ENCODE measurements around the gene PPP2R2C.

PPP2R2C gene

DNA sequence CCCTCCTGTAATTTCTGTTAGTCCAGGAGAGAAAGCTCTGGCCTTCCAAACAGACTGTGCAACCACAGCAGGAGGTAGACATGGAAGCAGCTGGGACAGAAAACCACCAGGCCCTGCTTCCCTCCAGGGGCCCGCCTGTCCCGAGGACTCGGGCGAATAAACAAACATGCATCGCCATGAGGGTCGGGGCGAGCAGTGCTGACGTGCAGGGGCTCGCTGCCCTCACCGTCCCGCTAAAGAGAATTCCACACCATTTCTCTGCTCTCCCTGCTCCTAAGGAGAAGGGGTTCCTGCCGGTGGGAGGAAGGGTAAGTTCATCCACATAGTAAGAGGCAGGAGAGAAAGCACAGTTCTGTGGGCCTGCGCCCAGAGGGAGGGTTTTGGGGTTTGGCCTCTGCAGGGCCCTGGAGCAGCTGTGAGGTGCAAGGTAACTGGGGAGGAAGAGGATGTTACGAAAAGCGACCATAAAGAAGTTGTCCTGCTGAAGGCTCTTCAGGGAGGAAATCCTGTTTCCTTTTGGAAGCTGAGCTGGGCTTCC is 147.9 kb downstream of the PPP2R2C start:
- DNase-seq, result no peak

DNA sequence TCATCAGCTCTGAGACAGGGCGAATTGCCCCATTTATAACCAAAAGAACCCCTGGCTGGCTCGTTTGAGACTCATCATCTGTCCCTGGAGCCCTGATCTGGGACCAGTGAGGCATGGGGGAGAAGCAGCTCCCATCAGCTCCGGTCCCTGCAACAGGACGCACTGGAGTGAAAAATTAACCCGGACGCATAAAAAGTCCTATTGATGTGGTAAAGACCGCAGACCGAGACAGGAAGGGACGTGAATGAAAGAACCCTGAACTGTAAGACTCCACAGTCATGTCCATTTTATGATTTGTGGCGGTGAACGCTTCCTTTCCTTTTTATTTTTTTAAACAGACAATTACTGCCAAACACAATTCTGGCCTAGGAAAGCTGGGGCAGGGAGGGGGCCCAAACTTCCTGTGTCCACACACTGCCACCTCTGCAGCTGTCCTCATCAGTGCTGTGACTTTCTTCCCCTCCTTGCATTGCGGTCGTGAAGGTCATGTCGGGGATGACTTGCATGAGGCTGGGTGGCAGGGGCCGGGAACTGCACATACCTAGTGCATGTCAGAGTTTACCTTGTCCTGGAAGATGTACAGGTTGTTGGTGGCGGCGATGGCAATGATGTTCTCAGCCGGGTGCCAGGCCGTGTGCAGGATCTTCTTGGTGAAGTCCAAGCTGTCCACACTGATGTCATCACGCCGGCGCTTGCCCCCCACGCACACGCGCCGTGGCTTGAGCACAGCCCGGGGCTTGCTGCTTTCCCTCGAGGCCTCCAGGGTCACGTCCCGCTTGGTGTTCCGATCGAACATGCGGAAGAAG is 149.4 kb downstream of the PPP2R2C start:
- no peak for DNase-seq

- DNase-seq, result no peak
Measured at GRCh38 chr4:6322067-6322760, 150.2 kb downstream of the PPP2R2C start.

GRCh38 chr4:6321361-6321760 is 151.1 kb downstream of the PPP2R2C start:
- DNase-seq, result no peak

DNA sequence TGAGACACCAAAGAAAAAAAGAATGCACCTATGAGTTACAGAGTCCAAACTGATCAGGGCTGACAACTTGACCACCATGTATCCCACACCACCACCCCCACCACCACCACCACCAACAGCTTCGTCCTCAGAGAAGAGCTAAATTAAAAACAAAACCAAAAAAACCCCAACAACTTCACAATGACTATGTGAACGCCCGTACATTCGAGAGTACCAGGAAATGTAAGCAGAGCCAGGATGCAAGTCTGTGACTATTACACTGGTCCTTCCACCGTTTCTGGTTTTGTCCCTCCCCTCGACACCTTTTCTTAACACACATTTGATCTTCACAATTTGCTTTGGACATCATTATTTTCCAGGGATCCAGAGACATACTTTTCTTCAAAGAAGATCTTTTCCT is 151.8 kb downstream of the PPP2R2C start:
- no peak for DNase-seq

DNA sequence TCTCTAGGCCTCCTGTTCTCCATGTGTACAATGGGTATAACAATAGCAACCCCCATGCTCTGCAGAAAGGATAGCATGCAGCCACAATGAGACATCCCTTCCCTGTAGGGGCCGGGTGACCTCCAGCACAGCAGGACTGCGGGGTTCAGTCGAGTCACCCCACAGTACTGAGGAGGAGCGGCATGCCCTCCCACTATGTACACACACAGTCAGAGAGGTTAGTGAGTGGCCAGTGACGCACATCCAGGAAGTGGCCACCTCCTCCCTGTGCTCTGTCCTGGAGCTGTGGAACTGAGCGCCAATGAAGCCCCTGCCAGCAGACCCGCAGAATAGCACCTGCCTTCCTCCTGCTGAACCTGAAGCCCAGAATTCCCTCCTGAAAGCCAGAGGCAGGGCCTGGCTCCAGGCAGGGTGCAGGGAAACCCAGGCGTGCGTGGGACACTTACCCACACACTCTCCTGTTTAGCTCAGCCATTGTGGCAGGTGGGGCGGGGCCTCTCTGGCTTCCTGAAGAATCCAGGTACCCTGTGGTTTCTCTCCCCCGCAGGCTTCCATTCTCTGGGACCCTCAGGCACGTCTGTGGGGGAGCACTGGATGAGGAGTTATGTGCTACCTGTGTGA is 152.8 kb downstream of the PPP2R2C start:
- no peak for DNase-seq

GRCh38 chr4:6318206-6318605 is 154.2 kb downstream of the PPP2R2C start:
- DNase-seq, result no peak

- DNase-seq, result no peak
Measured at GRCh38 chr4:6316461-6317003, 155.9 kb downstream of the PPP2R2C start.

DNA sequence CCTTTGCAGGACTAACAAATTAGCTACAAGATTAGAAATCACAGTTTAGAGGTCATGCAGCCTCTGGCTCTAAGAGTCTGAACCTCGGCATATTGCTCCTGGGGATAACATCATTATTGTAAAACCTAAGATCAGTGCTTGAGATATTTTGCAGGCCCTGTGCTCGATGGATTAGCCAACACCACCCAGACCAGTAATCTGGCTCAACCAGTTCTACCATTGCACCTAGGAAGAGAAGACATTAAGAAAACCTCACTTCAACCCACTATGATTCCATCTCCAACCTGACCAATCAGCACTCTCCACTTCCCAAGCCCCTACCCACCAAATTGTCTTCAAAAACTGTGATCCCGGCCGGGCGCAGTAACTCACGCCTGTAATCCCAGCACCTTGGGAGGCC is 159.2 kb downstream of the PPP2R2C start:
- no peak for DNase-seq

GRCh38 chr4:6309777-6310176 is 162.6 kb downstream of the PPP2R2C start:
- peak; percentile 3 for DNase-seq

DNA sequence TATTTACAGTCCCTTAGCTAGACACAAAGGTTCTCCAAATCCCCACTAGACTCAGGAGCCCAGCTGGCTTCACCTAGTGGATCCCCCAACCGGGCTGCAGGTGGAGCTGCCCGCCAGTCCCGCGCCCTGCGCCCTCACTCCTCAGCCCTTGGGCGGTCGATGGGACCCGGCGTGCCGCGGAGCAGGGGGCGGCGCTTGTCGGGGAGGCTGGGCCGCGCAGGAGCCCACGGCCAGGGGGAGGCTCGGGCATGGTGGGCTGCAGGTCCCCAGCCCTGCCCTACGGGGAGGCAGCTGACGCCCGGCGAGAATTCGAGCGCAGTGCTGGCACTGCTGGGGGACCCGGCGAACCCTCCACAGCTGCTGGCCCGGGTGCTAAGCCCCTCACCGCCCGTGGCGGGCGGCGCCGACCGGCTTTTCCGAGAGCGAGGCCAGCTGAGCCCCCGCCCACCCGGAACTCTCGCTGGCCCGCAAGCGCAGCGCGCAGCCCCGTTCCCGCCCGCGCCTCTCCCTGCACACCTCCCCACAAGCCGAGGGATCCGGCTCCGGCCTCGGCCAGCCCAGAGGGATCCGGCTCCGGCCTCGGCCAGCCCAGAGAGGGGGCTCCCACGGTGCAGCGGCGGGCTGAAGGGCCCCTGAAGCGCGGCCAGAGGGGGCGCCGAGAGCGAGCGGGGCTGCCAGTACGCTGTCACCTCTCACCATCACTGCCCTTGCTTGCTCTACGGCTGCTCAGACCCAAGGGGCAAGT is 163.3 kb downstream of the PPP2R2C start:
- DNase-seq, result peak; percentile 41

GRCh38 chr4:6307891-6308290 is 164.5 kb downstream of the PPP2R2C start:
- DNase-seq, result no peak

- DNase-seq, result no peak
Measured at GRCh38 chr4:6307230-6307629, 165.2 kb downstream of the PPP2R2C start.

DNA sequence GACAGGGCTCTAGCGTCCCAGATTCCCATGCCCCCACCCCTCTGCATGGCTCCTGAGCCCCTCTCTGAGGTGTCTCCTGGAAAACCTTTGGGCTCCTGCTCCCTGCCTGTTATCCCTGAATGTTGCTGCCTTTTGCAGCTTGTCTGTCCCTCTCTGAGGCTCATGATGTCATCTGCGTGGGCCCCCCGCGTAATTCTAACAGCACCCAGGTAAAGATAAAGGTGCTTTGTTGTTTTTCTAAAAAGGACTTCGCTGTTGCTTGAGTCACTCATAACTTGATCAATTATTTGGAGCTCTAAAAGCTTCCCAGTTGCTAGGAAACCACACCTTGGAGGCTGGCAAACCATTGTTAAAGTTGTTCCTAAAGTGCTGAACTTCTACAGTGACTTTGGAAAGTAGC is 166.1 kb downstream of the PPP2R2C start:
- no peak for DNase-seq

DNA sequence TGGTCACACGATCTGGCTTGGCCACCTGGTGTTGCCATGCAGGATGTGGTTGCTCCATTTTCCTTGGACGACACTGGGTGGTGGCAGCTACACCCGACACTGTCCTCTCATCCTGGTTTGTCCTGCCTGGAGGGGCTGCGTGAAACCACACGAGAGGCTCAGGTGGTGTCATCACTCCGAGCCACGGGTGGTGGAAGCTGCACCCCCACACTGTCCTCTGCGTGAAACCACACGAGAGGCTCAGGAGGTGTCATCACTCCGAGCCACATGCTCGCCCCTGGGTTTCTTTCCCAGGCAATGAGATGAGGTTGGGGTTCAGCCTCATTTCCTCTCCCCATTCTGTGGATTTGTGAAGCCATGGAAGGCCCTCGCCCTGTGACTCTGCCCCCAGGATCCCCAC is 168.5 kb downstream of the PPP2R2C start:
- DNase-seq, result no peak

DNA sequence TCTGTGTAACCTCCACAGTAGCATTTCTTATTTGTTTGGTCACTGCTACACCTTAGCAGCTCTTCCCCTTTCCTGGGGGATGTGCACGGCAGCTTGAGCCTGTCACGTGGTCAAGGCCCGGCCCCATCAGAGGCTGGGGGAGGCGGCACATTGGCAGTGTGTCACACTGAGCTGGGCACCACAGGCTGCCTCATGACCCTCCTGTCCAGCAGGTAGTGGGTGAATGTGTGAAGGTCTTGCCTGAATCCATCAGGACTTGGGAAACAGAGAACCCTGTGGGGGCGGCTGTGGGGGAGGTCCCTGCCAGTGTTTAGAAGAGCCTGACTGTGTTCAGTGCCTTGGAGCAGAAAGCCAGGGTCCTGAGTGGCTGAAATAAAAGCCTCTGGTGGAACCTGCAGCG is 169.5 kb downstream of the PPP2R2C start:
- DNase-seq, result no peak

GRCh38 chr4:6301732-6302442 is 170.5 kb downstream of the PPP2R2C start:
- DNase-seq, result no peak

- DNase-seq, result no peak
Measured at GRCh38 chr4:6301051-6301731, 171.2 kb downstream of the PPP2R2C start.

DNA sequence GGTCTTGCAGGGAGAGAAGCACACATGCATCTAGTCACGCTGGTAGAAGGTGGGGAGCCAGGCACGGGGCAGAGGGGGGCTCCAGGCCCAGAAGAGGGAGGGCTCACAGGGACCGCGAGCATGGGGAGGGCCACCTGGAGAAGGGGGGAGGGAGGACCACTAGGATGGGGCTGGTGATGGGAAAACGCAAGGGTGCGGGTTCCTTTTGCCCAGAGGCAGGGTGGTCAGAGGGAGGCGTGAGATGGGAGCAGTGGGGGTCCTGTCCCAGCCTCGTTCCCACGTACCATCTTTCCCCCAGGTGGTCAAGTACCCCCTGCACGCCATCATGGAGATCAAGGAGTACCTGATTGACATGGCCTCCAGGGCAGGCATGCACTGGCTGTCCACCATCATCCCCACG is 172.1 kb downstream of the PPP2R2C start:
- DNase-seq, result no peak

- no peak for DNase-seq
Measured at GRCh38 chr4:6299875-6300274, 172.5 kb downstream of the PPP2R2C start.

- no peak for DNase-seq
Measured at GRCh38 chr4:6298852-6299251, 173.6 kb downstream of the PPP2R2C start.
